ENCODE measurements around the gene SKI. TPM values are rescaled to one million over a fixed set of nuclear protein-coding genes. Genes with fewer than 3 reads are reported as not detected.

The SKI gene
- total RNA-seq, 1 experiment from 2014 or later = 28.3 TPM

DNA sequence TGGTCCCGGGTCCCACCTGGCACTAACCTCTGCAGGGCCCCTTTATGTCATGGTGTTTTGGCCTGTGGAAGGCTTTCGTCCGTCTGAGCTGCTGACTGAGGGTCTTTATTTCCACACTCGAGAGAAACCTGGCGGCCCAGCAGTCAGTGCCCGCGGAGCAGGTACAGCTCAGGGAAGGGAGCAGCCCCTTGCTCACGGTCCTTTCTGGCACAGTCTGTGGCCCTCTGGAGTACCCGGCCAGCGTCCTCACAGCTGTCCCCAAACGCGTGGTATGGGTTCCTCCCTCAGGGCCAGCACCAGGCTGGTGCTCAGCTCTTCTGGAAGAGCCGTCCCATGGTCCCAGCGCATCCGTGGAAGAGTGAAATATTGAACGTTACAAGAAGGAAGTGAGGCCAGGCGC lies 24.3 kb downstream of the SKI start:
- Histone ChIP-seq H3K9ac (ENCODE audit: low read length) (no peak overlapping the region), H3K36me3 (ENCODE audit: low read depth, low read length) (peaks cover 13% of the 10 kb centered on the region; the same call in 1 of the 2 replicates), H3K4me2 (ENCODE audit: low read length) (no peak overlapping the region), H3K9me3 (ENCODE audit: low read length) (no peaks in the 10 kb centered on the region), H3K79me2 (ENCODE audit: low read length) (peaks cover 100% of the 10 kb centered on the region), H2AFZ (ENCODE audit: low read length) (no peak overlapping the region), H3K9me2 (replicated peaks; ENCODE audit: low read length) (no peaks in the 10 kb centered on the region), H3K27ac (ENCODE audit: low read length) (no peak overlapping the region), H3K4me1 (ENCODE audit: insufficient read depth, low read length) (no peaks in the 10 kb centered on the region), H3F3A (ENCODE audit: low read length, unreplicated experiment) (peaks cover 8% of the 10 kb centered on the region), H3K4me3 (ENCODE audit: low read length) (no peak overlapping the region), H4K20me1 (ENCODE audit: low read length) (peaks cover 71% of the 10 kb centered on the region), H3K27me3 (ENCODE audit: low read length) (no peaks in the 10 kb centered on the region)
- ATAC-seq (no peak), DNase-seq (no peak)
- intact Hi-C loops (cut with micrococcal nuclease) = no loop called here
- CTCF ChIA-PET = no interaction called here
- POLR2A ChIA-PET (ENCODE audit: unreplicated experiment) = no interaction called here
- TF ChIP-seq EZH2phosphoT487 (IDR thresholded peaks at IDR 0.05; ENCODE audit: borderline replicate concordance, low read length) = no peak
- no peak for TF ChIP-seq EZH2 (IDR thresholded peaks at IDR 0.05; ENCODE audit: low read length, unreplicated experiment)
- TF ChIP-seq, protein P1, sequence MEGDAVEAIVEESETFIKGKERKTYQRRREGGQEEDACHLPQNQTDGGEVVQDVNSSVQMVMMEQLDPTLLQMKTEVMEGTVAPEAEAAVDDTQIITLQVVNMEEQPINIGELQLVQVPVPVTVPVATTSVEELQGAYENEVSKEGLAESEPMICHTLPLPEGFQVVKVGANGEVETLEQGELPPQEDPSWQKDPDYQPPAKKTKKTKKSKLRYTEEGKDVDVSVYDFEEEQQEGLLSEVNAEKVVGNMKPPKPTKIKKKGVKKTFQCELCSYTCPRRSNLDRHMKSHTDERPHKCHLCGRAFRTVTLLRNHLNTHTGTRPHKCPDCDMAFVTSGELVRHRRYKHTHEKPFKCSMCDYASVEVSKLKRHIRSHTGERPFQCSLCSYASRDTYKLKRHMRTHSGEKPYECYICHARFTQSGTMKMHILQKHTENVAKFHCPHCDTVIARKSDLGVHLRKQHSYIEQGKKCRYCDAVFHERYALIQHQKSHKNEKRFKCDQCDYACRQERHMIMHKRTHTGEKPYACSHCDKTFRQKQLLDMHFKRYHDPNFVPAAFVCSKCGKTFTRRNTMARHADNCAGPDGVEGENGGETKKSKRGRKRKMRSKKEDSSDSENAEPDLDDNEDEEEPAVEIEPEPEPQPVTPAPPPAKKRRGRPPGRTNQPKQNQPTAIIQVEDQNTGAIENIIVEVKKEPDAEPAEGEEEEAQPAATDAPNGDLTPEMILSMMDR (conservative IDR thresholded peaks at IDR 0.05; ENCODE audit: low read depth, low read length) = no peak
- no TSS peak for BruUV-seq (replicated peaks)

DNA sequence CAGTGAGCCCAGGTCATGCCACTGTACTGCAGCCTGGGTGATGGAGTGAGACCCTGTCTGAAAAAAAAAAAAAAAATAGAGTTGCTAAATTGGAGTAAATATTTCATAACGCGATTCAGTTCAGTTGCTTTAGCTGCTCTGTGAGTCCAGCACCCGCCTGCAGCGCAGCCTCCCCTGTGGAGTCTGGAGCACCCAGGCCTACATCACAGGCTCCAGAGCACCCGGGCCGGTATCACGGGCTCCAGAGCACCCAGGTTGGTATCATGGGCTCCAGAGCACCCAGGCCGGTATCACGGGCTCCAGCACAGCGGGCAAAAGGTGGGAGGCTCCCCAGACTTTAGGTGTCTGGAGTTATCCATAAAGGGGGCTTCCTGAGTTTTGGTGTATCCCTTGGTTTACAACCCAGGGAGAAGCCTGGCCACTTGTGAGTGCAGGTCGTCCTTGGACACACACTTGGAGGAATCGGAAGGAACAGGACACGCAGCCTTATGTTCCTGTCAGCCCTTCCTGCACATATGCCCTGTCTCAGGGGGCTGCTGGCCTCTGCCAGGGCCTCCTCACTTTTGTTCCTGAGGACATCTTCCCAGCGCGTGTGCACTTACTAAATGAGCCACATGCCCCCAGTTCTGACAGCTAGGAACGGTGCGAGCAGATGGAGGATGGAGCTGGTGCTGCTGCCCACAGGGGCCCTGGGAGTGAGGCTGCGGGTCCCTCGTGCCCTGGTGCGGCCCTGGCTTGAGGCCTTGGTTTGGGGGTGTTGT lies 25.1 kb downstream of the SKI start:
- TF ChIP-seq, protein P1 (conservative IDR thresholded peaks at IDR 0.05; ENCODE audit: low read depth, low read length) = no peak
- TF ChIP-seq EZH2phosphoT487 (IDR thresholded peaks at IDR 0.05; ENCODE audit: borderline replicate concordance, low read length) (no peak), EZH2 (IDR thresholded peaks at IDR 0.05; ENCODE audit: low read length, unreplicated experiment) (no peak)
- Histone ChIP-seq H3F3A (ENCODE audit: low read length, unreplicated experiment) (peaks cover 8% of the 10 kb centered on the region), H3K4me2 (ENCODE audit: low read length) (no peak overlapping the region), H4K20me1 (ENCODE audit: low read length) (peaks cover 70% of the 10 kb centered on the region), H3K79me2 (ENCODE audit: low read length) (peaks cover 99% of the 10 kb centered on the region), H3K4me3 (ENCODE audit: low read length) (no peak overlapping the region), H3K4me1 (ENCODE audit: insufficient read depth, low read length) (peaks cover 2% of the 10 kb centered on the region; the same call in 1 of the 2 replicates), H3K36me3 (ENCODE audit: low read depth, low read length) (peaks cover 13% of the 10 kb centered on the region; the same call in 1 of the 2 replicates), H2AFZ (ENCODE audit: low read length) (no peak overlapping the region), H3K27ac (ENCODE audit: low read length) (no peak overlapping the region), H3K9me2 (replicated peaks; ENCODE audit: low read length) (no peaks in the 10 kb centered on the region), H3K9ac (ENCODE audit: low read length) (no peak overlapping the region), H3K9me3 (ENCODE audit: low read length) (no peaks in the 10 kb centered on the region), H3K27me3 (ENCODE audit: low read length) (no peaks in the 10 kb centered on the region)
- ChIA-PET POLR2A (ENCODE audit: unreplicated experiment) (no interaction called here), CTCF (no interaction called here)
- intact Hi-C loops (cut with micrococcal nuclease) = no loop called here
- BruUV-seq (replicated peaks) = no TSS peak
- DNase-seq (no peak), ATAC-seq (no peak)

DNA sequence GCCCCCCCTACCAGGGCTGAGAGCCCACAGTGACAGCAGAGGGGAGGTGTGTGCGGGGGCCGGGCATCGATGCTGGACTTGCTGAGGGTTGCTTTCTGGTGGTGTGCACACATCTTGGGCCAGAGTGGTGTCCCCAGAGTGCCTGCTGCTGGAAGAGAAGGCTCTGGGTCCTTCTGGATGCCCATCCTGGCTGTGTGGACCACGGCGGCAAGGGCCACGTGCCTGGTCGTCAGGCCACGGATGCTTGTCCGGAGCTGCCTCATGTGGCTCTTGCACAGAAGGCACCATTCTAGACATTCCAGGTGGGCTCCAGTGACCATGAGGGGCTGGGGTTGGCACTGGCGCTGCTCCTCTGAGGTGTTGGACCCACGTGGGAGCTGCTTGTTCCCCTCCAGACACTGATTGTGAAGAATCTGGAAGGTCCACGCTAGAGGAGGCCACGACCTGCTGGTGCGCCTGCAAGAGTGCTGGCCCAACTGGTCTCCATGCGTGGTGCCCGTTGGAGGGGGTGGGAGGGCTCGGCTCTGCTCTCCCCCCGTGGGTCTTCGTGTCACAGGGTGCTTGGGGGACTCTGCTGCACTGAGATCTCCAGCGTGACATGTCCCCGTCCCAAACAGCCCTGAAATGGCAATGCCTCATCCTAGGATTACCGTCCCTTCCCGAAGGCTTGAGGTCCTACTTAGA lies 25.8 kb downstream of the SKI start:
- ATAC-seq = no peak
- no peak overlapping the region for H3K27ac ChIP-seq (ENCODE audit: low read length)

More for the DNA sequence above, 25.8 kb downstream of the SKI start:
- no peak for DNase-seq
- intact Hi-C loops (cut with micrococcal nuclease) = no loop called here
- H3K4me1 ChIP-seq (ENCODE audit: insufficient read depth, low read length) = peaks cover 3% of the 10 kb centered on the region; the same call in 1 of the 2 replicates
- no TSS peak for BruUV-seq (replicated peaks)
- no peaks in the 10 kb centered on the region for H3K27me3 ChIP-seq (ENCODE audit: low read length)
- TF ChIP-seq EZH2phosphoT487 (IDR thresholded peaks at IDR 0.05; ENCODE audit: borderline replicate concordance, low read length) = no peak
- TF ChIP-seq EZH2 (IDR thresholded peaks at IDR 0.05; ENCODE audit: low read length, unreplicated experiment) = no peak
- TF ChIP-seq, protein P1 (conservative IDR thresholded peaks at IDR 0.05; ENCODE audit: low read depth, low read length) = no peak
- ChIA-PET POLR2A (ENCODE audit: unreplicated experiment) (no interaction called here), CTCF (no interaction called here)
- H3K9ac ChIP-seq (ENCODE audit: low read length) = no peak overlapping the region
- H3K79me2 ChIP-seq (ENCODE audit: low read length) = peaks cover 99% of the 10 kb centered on the region
- H4K20me1 ChIP-seq (ENCODE audit: low read length) = peaks cover 68% of the 10 kb centered on the region
- H3K4me2 ChIP-seq (ENCODE audit: low read length) = no peak overlapping the region
- no peak overlapping the region for H2AFZ ChIP-seq (ENCODE audit: low read length)
- no peaks in the 10 kb centered on the region for H3K9me3 ChIP-seq (ENCODE audit: low read length)
- no peak overlapping the region for H3K4me3 ChIP-seq (ENCODE audit: low read length)
- peaks cover 13% of the 10 kb centered on the region; the same call in 1 of the 2 replicates for H3K36me3 ChIP-seq (ENCODE audit: low read depth, low read length)
- peaks cover 8% of the 10 kb centered on the region for H3F3A ChIP-seq (ENCODE audit: low read length, unreplicated experiment)
- H3K9me2 ChIP-seq (replicated peaks; ENCODE audit: low read length) = no peaks in the 10 kb centered on the region
